Skeletal muscle satellite cell (primary cell): Measurements from ENCODE around the gene NINJ1.

Experiments
- H3K27me3 ChIP-seq: 2 replicates; pipeline ENCODE4 v1.7.0; 2013; ENCODE audit warnings: low read length; ENCODE audit not compliant: control insufficient read depth, insufficient read depth
- H3K36me3 ChIP-seq: 2 replicates; pipeline ENCODE4 v1.7.0; 2013; ENCODE audit warnings: mild to moderate bottlenecking, control low read depth, low read length; ENCODE audit not compliant: insufficient read depth
- H3K4me1 ChIP-seq: 2 replicates; pipeline ENCODE4 v1.7.0; 2013; ENCODE audit warnings: low read length; ENCODE audit not compliant: control insufficient read depth, insufficient read depth
- H3K4me2 ChIP-seq: 2 replicates; pipeline ENCODE4 v1.7.0; 2013; ENCODE audit warnings: mild to moderate bottlenecking, low read length
- H3K4me3 ChIP-seq: 2 replicates; pipeline ENCODE4 v1.7.0; 2013; ENCODE audit warnings: low read length
- H3K9ac ChIP-seq: 2 replicates; pipeline ENCODE4 v1.7.0; 2013; ENCODE audit warnings: mild to moderate bottlenecking, low read depth, low read length, moderate library complexity
- H3K9me3 ChIP-seq: replicated peaks from 2 replicates; pipeline ENCODE4 v1.7.0; 2013; ENCODE audit warnings: mild to moderate bottlenecking, control low read depth, low read length

Gene NINJ1

DNA sequence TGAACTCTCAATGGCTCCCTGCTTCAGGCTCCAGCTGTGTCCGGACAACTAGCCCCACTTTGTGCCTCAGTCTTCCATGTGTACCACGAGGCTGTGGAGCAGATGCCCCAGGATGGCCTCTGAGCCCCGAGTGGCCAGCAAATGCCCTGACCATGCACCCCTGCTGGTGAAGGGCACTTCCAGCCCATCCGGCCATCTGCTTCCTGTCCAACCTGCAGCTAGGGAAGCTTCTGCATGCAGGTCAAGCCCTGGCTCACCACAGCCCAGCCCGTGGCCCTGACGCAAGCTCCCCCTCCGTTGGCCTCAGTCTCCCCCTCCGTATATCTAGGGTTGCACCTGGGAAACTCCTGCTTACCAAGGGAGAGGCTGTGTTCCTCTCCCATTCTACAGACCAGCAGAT, 4.8 kb downstream of the NINJ1 start:
- Histone ChIP-seq H3K27me3 (no peaks in the 10 kb centered on the region), H3K4me3 (no peak overlapping the region), H3K36me3 (peaks cover 2% of the 10 kb centered on the region), H3K4me1 (peaks cover 45% of the 10 kb centered on the region), H3K9ac (no peak overlapping the region), H3K9me3 (no peaks in the 10 kb centered on the region), H3K4me2 (no peak overlapping the region)

DNA sequence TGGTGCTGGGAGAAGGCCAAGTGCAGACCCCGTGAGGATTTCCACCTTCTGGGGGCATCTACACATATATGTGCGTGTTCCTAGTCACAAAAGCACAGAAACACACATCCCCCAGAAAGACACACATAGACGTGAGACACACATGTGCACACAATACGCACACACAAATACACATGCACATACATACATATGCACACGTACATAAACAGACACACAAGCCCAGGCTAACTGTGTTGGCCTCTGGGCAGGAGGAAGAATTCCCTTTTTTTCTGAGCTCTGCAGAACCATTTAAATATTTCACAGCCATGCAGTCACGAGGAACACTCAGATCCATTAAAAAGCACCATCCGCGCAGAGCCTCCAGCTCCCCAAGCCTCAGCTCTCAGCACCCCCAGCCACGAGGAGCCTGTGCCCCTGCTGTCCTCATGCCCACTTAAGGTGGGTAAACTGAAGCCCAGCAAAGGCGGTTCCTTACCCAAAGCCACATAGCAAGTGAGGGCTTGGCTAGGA, 5.3 kb downstream of the NINJ1 start:
- Histone ChIP-seq H3K4me2 (no peak overlapping the region), H3K9ac (no peak overlapping the region), H3K9me3 (no peaks in the 10 kb centered on the region), H3K27me3 (no peaks in the 10 kb centered on the region), H3K4me1 (peaks cover 44% of the 10 kb centered on the region), H3K36me3 (peaks cover 5% of the 10 kb centered on the region), H3K4me3 (no peak overlapping the region)

DNA sequence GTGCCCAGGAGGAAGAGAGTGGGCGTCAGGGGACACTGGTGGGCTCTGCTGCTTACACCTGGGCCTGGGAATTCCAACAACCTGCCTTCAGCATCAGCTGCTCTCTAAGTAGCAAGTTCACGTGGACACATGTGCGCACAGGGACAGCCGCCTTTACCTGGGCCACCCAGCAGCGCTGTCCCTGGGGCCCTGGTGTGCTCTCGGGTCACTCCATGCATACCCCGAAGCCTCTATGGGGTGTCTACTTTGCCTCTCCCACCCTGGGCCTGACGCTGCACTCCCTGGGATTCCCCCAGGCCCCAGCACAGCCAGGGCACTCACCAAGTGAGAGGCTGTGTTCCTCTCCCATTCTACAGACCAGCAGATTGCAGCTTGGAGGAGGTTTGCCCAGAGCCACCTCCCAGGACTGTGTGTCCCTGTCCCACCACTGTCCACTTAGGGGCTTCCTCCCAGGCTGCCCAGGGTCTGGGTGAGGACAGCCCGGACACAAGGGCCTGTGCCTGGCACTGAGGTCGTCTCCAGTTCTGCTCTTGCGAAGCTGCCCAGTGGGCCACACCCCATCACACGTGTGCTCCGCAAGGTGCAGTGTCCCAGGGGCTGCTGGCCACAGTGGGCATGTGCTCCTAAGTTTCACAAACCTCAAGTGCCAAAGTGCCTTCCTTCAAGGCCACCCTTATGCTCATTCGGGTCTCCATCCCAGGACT, 5.9 kb downstream of the NINJ1 start:
- H3K9ac ChIP-seq = no peak overlapping the region
- peaks cover 41% of the 10 kb centered on the region for H3K4me1 ChIP-seq
- H3K9me3 ChIP-seq = no peaks in the 10 kb centered on the region
- H3K4me3 ChIP-seq = no peak overlapping the region
- peaks cover 7% of the 10 kb centered on the region for H3K36me3 ChIP-seq
- no peaks in the 10 kb centered on the region for H3K27me3 ChIP-seq
- H3K4me2 ChIP-seq = no peak overlapping the region

DNA sequence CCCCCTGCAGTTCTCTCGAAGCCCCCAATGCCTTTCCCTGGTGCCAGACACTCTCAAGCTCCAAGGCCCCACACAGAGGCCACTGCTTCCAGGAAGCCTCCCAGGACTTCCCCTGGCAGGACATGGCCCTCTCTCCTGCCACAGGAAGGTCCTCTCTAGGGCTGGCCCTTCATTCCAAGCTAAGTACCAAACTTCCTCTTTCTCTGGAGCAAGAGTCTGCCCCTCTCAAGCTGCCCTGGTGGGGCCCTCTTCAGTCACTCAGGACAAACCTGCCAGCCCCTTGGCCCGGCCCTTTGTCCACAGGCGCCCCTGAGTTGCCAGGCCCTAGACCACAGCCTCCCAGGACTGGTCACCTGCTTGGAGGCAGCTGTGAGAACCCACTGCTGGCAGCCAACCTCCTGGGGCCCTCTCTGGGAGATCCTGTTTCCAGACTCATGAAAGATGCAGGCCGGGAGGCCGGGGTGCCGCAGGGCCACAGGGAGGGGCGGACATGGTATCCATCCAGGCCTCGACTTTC, 6.6 kb downstream of the NINJ1 start:
- H3K36me3 ChIP-seq = peaks cover 7% of the 10 kb centered on the region
- H3K9ac ChIP-seq = no peak overlapping the region
- no peaks in the 10 kb centered on the region for H3K9me3 ChIP-seq
- H3K4me2 ChIP-seq = no peak overlapping the region
- H3K4me1 ChIP-seq = peaks cover 34% of the 10 kb centered on the region
- H3K27me3 ChIP-seq = no peaks in the 10 kb centered on the region
- H3K4me3 ChIP-seq = no peak overlapping the region

DNA sequence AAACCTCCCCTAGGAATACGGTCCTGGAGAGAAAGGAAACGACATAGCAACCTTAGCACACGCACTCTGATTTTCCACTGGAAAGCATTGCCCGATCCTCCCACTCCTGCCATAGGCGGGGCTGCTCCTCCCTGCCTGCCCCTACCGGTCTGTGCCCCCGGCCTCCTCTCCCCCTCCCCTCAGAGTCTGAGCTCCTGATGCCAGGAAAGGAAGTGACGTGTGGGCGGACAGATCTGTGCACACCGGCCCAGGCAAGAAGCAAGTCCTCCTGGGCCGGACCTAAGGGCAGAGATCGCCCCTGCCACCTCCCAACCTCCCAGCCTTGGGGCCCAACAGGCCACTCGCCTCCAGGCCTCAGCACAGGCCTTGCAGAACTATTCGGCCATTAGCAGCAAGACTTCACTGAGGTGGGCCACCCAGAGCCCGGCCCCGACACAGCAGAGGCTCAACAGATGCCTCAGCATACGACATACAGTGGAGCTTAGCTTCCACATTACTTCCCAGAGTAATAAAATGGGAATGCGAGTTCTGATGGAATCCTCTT, 7.2 kb downstream of the NINJ1 start:
- H3K9me3 ChIP-seq = no peaks in the 10 kb centered on the region
- no peak overlapping the region for H3K4me3 ChIP-seq
- H3K4me1 ChIP-seq = peaks cover 28% of the 10 kb centered on the region
- H3K36me3 ChIP-seq = peaks cover 7% of the 10 kb centered on the region
- no peak overlapping the region for H3K4me2 ChIP-seq
- no peak overlapping the region for H3K9ac ChIP-seq
- H3K27me3 ChIP-seq = no peaks in the 10 kb centered on the region

DNA sequence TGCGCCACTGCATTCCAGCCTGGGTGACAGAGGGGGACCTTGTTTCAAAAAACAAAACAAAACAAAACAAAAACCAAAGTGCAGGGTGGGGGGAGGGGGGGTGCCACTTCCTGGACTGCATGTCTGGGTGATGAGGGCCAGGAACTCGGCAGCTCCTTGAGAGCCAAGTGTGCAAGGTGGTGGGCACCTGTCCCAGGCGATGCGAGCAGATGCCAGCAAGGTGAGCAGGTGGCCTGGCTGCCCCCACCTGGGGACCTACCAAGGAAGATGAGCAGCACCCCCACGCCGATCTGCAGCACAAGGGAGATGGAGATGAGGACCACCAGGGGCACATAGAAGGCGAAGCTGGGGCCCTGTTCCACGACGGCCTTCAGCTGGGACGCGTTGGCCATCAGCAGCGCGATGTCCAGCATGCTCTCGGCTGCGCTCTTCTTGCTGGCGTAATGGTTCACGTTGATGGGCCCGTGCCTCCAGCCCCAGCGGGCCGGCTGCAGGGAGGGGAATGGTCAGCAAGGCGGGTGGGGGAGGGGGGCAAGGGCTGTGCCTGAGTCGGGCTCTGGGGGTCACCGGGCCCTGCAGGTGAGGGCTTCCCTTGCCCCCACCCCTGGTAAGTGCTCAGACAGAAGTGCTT, 7.8 kb downstream of the NINJ1 start:
- Histone ChIP-seq H3K4me1 (peaks cover 22% of the 10 kb centered on the region), H3K9ac (no peak overlapping the region), H3K4me3 (no peak overlapping the region), H3K4me2 (no peak overlapping the region), H3K36me3 (peaks cover 7% of the 10 kb centered on the region), H3K9me3 (no peaks in the 10 kb centered on the region), H3K27me3 (no peaks in the 10 kb centered on the region)

DNA sequence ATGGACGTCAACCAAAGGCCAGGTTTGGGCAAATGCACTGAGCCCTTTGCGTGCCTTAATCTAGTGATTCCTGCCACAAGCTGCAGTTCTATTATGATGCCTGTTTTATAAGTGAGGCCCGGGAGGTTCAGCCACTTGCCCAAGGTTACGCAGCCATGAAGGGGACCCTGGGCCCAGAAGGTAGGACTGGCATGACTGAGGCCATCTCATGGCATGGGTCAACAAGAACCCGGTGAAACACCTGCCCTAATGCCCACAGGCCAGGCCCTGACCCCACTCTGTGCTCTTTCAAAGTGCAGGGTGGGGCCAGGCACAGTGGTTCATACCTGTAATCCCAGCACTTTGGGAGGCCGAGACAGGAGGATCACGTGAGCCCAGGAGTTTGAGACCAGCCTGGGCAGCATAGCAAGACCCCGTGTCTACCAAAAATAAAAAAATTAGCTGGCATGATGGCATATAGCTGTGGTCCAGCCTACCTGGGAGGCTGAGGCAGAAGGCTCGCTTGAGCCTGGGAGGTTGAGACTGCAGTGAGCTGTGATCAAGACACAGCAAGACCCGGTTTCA, 8.6 kb downstream of the NINJ1 start:
- H3K4me2 ChIP-seq = no peak overlapping the region

DNA sequence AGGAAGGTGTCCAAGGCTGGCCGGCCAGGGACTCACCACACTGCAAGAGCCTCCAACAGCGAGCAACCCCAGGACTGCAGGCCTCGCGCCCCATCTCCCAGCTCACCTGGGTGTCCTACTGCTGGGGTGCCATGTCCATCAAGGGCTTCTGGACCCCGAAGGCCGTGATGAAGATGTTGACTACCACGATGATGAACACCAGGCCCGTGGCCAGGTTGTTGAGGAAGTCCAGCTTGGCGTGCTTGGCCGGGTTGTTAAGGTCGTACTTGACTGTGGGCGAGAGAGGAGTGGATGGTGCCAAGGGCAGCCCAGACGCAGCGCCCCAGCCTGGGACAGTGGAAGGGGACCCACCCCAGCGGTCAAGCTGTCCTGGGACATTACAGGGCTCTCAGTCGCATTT, 9.3 kb downstream of the NINJ1 start:
- H3K4me2 ChIP-seq = no peak overlapping the region
- no peaks in the 10 kb centered on the region for H3K27me3 ChIP-seq
- H3K9me3 ChIP-seq = no peaks in the 10 kb centered on the region
- H3K4me3 ChIP-seq = no peak overlapping the region
- no peak overlapping the region for H3K9ac ChIP-seq
- H3K4me1 ChIP-seq = peaks cover 26% of the 10 kb centered on the region
- peaks cover 7% of the 10 kb centered on the region for H3K36me3 ChIP-seq

More for the DNA sequence above, 8.6 kb downstream of the NINJ1 start:
- no peaks in the 10 kb centered on the region for H3K9me3 ChIP-seq
- H3K4me3 ChIP-seq = no peak overlapping the region
- H3K36me3 ChIP-seq = peaks cover 7% of the 10 kb centered on the region
- H3K9ac ChIP-seq = no peak overlapping the region
- peaks cover 20% of the 10 kb centered on the region for H3K4me1 ChIP-seq
- no peaks in the 10 kb centered on the region for H3K27me3 ChIP-seq

DNA sequence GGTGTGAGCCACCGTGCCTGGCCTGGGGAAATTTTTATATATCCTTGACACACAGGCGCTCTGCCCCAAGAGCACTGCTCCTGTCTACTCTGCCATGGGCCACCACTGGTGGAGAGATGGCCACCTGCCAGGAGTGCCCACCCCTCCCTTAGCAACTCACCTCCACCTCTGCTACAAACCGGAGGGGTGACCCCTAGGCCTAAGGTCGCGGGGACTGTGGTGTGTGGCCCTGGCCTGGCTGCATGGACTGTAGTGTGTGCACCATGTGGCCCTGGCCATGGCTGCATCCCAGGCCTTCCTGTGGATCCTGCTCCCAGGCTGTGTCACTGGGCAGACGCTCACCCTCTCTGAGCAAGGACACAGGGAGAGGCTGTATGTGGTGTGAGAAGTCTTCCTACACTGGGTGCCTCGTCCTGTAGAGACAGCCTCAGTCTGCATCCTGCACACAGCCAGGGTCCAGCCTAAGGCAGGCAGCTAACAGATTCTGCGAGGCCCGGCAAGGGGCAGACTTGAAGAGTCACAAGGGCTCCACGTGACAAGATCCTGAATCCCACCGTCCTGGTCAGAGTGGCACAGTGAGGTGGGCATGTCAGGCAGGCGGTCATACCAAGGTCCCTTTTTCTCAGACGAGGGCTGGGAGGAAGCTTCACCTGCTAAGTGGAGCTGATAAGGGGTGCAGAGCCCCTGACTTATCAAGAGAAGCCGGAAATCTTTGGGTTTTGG, 10.3 kb downstream of the NINJ1 start:
- Histone ChIP-seq H3K27me3 (no peaks in the 10 kb centered on the region), H3K36me3 (peaks cover 7% of the 10 kb centered on the region), H3K4me3 (no peak overlapping the region), H3K4me1 (peaks cover 33% of the 10 kb centered on the region), H3K9me3 (no peaks in the 10 kb centered on the region), H3K9ac (no peak overlapping the region), H3K4me2 (no peak overlapping the region)

DNA sequence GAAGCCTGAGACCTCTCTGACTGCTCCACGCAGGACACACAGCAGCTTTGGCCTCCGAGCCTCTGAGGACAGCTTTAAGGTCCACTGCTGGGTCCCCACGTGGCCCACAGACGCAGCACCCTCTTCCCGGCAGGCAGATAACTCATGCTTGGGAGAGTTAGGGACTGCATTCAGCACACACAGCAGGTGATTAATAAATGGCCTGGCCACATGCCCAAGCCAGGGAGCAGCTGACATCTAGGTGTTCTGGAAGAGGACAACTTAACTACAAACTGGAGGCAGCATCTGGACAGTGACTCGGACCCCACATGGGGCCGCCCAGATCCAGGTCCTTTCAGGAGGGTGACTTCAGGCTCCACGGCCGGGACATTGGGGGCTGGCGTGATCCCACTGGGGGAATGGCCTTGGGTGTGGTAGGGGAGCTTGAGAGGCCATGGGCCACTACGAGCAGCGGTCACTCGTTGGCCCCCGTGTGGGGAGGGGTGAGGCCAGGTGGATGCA, 11.3 kb downstream of the NINJ1 start:
- Histone ChIP-seq H3K9ac (no peak overlapping the region), H3K4me3 (no peak overlapping the region), H3K4me2 (no peak overlapping the region), H3K9me3 (no peaks in the 10 kb centered on the region), H3K4me1 (peaks cover 33% of the 10 kb centered on the region), H3K27me3 (no peaks in the 10 kb centered on the region), H3K36me3 (peaks cover 7% of the 10 kb centered on the region)
